Mucosa of stomach (tissue), 1 donor: ENCODE results near the gene PPP1R26.

ENCODE experiments used
- H3K27me3 ChIP-seq: one replicate; pipeline ENCODE4 v1.7.0; 2013; ENCODE audit warnings: mild to moderate bottlenecking, low read length; ENCODE audit not compliant: control insufficient read depth, insufficient read depth
- H3K36me3 ChIP-seq: one replicate; pipeline ENCODE4 v1.7.0; 2013; ENCODE audit warnings: low read length; ENCODE audit not compliant: control insufficient read depth, insufficient read depth
- H3K4me1 ChIP-seq: one replicate; pipeline ENCODE4 v1.7.0; 2013; ENCODE audit warnings: mild to moderate bottlenecking, low read length; ENCODE audit not compliant: control insufficient read depth, insufficient read depth
- H3K4me3 ChIP-seq: one replicate; pipeline ENCODE4 v1.7.0; 2013; ENCODE audit warnings: low read length
- H3K9ac ChIP-seq: one replicate; pipeline ENCODE4 v1.7.0; 2013; ENCODE audit warnings: mild to moderate bottlenecking, low read length, moderate library complexity
- H3K9me3 ChIP-seq: one replicate; pipeline ENCODE4 v1.7.0; 2013; ENCODE audit warnings: mild to moderate bottlenecking, low read length, moderate library complexity; ENCODE audit not compliant: control insufficient read depth
- donor health status: Pancreatic carcinoma.

The PPP1R26 gene

DNA sequence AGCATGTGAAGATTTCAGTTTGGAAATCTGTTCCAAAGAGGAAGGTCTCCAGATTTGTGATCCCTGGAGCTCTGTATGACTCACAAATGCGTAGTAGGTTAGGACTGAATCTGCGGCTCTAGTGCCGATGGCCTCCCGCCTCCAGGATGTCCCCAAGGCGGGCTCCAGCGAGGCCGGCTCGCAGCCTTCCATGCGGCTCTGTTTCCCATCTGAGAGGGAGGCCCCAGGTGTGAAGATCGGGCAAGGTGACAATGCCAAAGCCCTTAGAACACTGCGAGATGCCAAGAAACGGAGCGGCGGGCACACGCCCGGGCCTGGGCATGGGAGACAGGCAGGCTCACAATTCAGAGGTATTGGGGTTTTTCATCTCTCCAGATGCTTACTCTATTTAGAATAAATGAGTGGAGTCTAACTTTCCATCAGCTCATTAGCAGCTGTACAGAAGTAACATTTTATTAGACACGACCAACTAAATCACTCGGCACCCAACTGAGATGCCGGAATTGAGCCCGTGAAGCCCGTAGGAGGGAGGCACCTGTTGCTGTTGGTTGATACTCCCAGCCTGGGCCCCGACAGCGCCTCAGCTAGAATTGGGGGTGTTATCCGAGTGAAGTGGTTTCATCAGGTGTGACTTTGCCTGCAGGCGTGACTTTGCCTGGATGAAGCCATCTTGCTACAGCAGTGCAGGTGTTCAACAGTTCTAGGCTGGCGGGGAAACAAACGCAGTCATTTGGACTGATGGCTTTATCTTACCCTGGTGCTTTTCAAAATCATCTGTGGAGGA, 13.5 kb downstream of the PPP1R26 start:
- no peak overlapping the region for H3K9ac ChIP-seq
- no peaks in the 10 kb centered on the region for H3K36me3 ChIP-seq
- H3K4me3 ChIP-seq, result no peak overlapping the region
- H3K9me3 ChIP-seq, result no peaks in the 10 kb centered on the region
- no peaks in the 10 kb centered on the region for H3K4me1 ChIP-seq
- H3K27me3 ChIP-seq, result no peaks in the 10 kb centered on the region

- Histone ChIP-seq H3K9me3 (no peaks in the 10 kb centered on the region), H3K4me1 (peaks cover 6% of the 10 kb centered on the region), H3K36me3 (no peaks in the 10 kb centered on the region), H3K27me3 (no peaks in the 10 kb centered on the region), H3K4me3 (no peak overlapping the region), H3K9ac (no peak overlapping the region)
Measured at GRCh38 chr9:135494791-135495559, 15.4 kb downstream of the PPP1R26 start.

GRCh38 chr9:135498381-135499126, 19.0 kb downstream of the PPP1R26 start:
- Histone ChIP-seq H3K9ac (no peak overlapping the region), H3K4me3 (no peak overlapping the region), H3K36me3 (no peaks in the 10 kb centered on the region), H3K27me3 (no peaks in the 10 kb centered on the region), H3K4me1 (peaks cover 21% of the 10 kb centered on the region), H3K9me3 (no peaks in the 10 kb centered on the region)

GRCh38 chr9:135499326-135500070, 19.9 kb downstream of the PPP1R26 start:
- Histone ChIP-seq H3K9me3 (no peaks in the 10 kb centered on the region), H3K4me3 (peak overlapping the region; percentile 93), H3K9ac (peak overlapping the region; percentile 58), H3K36me3 (peaks cover 3% of the 10 kb centered on the region), H3K4me1 (peaks cover 21% of the 10 kb centered on the region), H3K27me3 (no peaks in the 10 kb centered on the region)

GRCh38 chr9:135500071-135500524, 20.5 kb downstream of the PPP1R26 start:
- H3K27me3 ChIP-seq, result no peaks in the 10 kb centered on the region
- H3K4me3 ChIP-seq, result peak overlapping the region; percentile 93
- H3K36me3 ChIP-seq, result peaks cover 3% of the 10 kb centered on the region
- H3K4me1 ChIP-seq, result peaks cover 21% of the 10 kb centered on the region
- H3K9ac ChIP-seq, result peak overlapping the region; percentile 58
- no peaks in the 10 kb centered on the region for H3K9me3 ChIP-seq

DNA sequence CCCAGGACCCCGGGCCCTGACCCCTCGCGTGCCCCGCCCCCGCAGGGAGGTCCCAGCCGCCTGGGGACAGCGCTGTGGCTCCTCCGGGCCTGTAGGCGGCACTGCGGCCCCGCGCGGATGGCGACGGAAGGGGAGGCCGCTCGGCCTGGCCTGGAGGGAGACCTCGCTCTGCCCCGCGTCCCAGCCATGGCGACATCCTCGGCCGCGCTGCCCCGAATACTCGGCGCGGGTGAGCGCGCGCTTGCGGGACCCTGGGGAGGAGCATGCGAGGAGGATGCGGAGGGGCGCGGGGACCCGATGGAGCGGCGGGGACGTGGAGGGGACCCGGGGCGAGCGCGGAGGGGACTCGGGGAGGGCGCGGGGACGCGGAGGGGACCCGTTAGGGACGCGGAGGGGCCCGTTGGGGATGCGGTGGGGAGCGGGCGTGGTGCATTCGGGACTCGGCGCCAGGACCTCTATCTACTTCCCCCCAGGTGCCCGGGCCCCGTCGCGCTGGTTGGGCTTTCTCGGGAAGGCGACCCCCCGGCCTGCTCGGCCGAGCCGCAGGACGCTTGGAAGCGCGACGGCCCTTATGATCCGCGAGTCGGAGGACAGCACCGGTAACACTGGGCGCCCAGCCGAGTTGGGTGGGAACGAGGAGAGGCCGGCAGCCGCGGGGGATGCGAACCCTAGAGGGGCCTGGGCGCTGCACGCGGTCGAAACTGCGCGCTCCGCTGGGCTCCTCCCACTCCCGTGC, 21.1 kb downstream of the PPP1R26 start, which contains the start of gene MRPS2:
Gene MRPS2 (plus strand): TSS at position 158 of the 736 bp plus-strand sequence. CDS start 29 bp downstream, at position 187.
- peak within 1 kb of the TSS; percentile 93 for H3K4me3 ChIP-seq
- peaks cover 3% of the 10 kb centered on the region for H3K36me3 ChIP-seq
- H3K9me3 ChIP-seq, result no peaks in the 10 kb centered on the region
- H3K27me3 ChIP-seq, result no peaks in the 10 kb centered on the region
- peaks cover 21% of the 10 kb centered on the region for H3K4me1 ChIP-seq
- H3K9ac ChIP-seq, result peak within 1 kb of the TSS; percentile 58

- H3K9me3 ChIP-seq, result no peaks in the 10 kb centered on the region
- peak overlapping the region; percentile 58 for H3K9ac ChIP-seq
- H3K27me3 ChIP-seq, result no peaks in the 10 kb centered on the region
- H3K4me1 ChIP-seq, result peaks cover 21% of the 10 kb centered on the region
- peak overlapping the region; percentile 93 for H3K4me3 ChIP-seq
- peaks cover 3% of the 10 kb centered on the region for H3K36me3 ChIP-seq
Measured at GRCh38 chr9:135501261-135502167, 21.9 kb downstream of the PPP1R26 start.

GRCh38 chr9:135502168-135502872, 22.7 kb downstream of the PPP1R26 start:
- Histone ChIP-seq H3K9me3 (no peaks in the 10 kb centered on the region), H3K9ac (peak overlapping the region; percentile 58), H3K4me1 (peaks cover 21% of the 10 kb centered on the region), H3K27me3 (no peaks in the 10 kb centered on the region), H3K4me3 (no peak overlapping the region), H3K36me3 (peaks cover 3% of the 10 kb centered on the region)

- Histone ChIP-seq H3K36me3 (peaks cover 3% of the 10 kb centered on the region), H3K9me3 (no peaks in the 10 kb centered on the region), H3K4me1 (peaks cover 21% of the 10 kb centered on the region)
Measured at GRCh38 chr9:135502873-135503321, 23.3 kb downstream of the PPP1R26 start.

More at GRCh38 chr9:135502873-135503321, 23.3 kb downstream of the PPP1R26 start:
- Histone ChIP-seq H3K4me3 (no peak overlapping the region), H3K9ac (no peak overlapping the region), H3K27me3 (no peaks in the 10 kb centered on the region)
